Trophoblast cell (in vitro differentiated cells and primary cell): ENCODE data around the gene LRGUK.

Source experiments
- DNase-seq, 2 donors: peaks; one replicate each; pipeline ENCODE4 v3.0.0-alpha.2; 2016
- H2AFZ ChIP-seq: 2 replicates; pipeline ENCODE4 v1.6.1; 2013; ENCODE audit warnings: low read length, moderate library complexity, mild to moderate bottlenecking; ENCODE audit not compliant: insufficient read depth, poor library complexity
- H2AK5ac ChIP-seq: 2 replicates; pipeline ENCODE4 v1.6.1; 2013; ENCODE audit warnings: mild to moderate bottlenecking, low read length
- H2BK120ac ChIP-seq: 2 replicates; pipeline ENCODE4 v1.6.1; 2013; ENCODE audit warnings: low read length, mild to moderate bottlenecking, moderate library complexity; ENCODE audit not compliant: insufficient read depth, poor library complexity
- H2BK12ac ChIP-seq: 2 replicates; pipeline ENCODE4 v1.6.1; 2013; ENCODE audit warnings: mild to moderate bottlenecking, low read length, moderate library complexity
- H2BK5ac ChIP-seq: 2 replicates; pipeline ENCODE4 v1.6.1; 2013; ENCODE audit warnings: low read length, low read depth, moderate library complexity, mild to moderate bottlenecking; ENCODE audit not compliant: poor library complexity
- H3K14ac ChIP-seq: 2 replicates; pipeline ENCODE4 v1.6.1; 2013; ENCODE audit warnings: mild to moderate bottlenecking, low read length
- H3K18ac ChIP-seq: 2 replicates; pipeline ENCODE4 v1.6.1; 2013; ENCODE audit warnings: mild to moderate bottlenecking, low read length
- H3K23ac ChIP-seq: 2 replicates; pipeline ENCODE4 v1.6.1; 2013; ENCODE audit warnings: low read length
- H3K27ac ChIP-seq: 2 replicates; pipeline ENCODE4 v1.5.1; 2013; ENCODE audit warnings: low read depth, mild to moderate bottlenecking, inconsistent platforms, low read length, moderate library complexity
- H3K27me3 ChIP-seq: 2 replicates; pipeline ENCODE4 v1.6.1; 2013; ENCODE audit warnings: inconsistent platforms, mild to moderate bottlenecking, low read length, moderate library complexity; ENCODE audit not compliant: insufficient read depth
- H3K36me3 ChIP-seq, 2 experiments: 1 replicate in 1 of 2; 2 replicates in 1 of 2; pipeline ENCODE4 v1.6.1; 2013; ENCODE audit warnings: low read length in 2 of 2, mild to moderate bottlenecking in 2 of 2, moderate library complexity in 1 of 2; ENCODE audit not compliant: insufficient read depth in 2 of 2, control insufficient read depth in 1 of 2
- H3K4ac ChIP-seq: 2 replicates; pipeline ENCODE4 v1.6.1; 2013; ENCODE audit warnings: low read depth, mild to moderate bottlenecking, low read length, moderate library complexity
- H3K4me1 ChIP-seq, 2 experiments: 1 replicate in 1 of 2; 2 replicates in 1 of 2; pipeline ENCODE4 v1.6.1; 2013; ENCODE audit warnings: low read length in 2 of 2, mild to moderate bottlenecking in 2 of 2, moderate library complexity in 1 of 2; ENCODE audit not compliant: insufficient read depth in 2 of 2, control insufficient read depth in 1 of 2
- H3K4me2 ChIP-seq: 2 replicates; pipeline ENCODE4 v1.6.1; 2013; ENCODE audit warnings: inconsistent platforms, mild to moderate bottlenecking, low read length, moderate library complexity
- H3K4me3 ChIP-seq: 2 replicates; pipeline ENCODE4 v1.5.1; 2013; ENCODE audit warnings: mild to moderate bottlenecking, low read depth, low read length, inconsistent platforms
- H3K79me1 ChIP-seq: one replicate; pipeline ENCODE4 v1.6.1; 2013; ENCODE audit warnings: low read length
- H3K79me2 ChIP-seq: 2 replicates; pipeline ENCODE4 v1.6.1; 2013; ENCODE audit warnings: low read length, mild to moderate bottlenecking; ENCODE audit not compliant: control insufficient read depth, insufficient read depth, poor library complexity
- H3K9ac ChIP-seq: 2 replicates; pipeline ENCODE4 v1.6.1; 2013; ENCODE audit warnings: mild to moderate bottlenecking, low read length
- H3K9me3 ChIP-seq: 2 replicates; pipeline ENCODE4 v1.6.1; 2013; ENCODE audit warnings: low read depth, mild to moderate bottlenecking, control low read depth, inconsistent platforms, low read length; ENCODE audit not compliant: insufficient read depth
- H4K12ac ChIP-seq: 2 replicates; pipeline ENCODE4 v1.6.1; 2013; ENCODE audit warnings: low read depth, mild to moderate bottlenecking, low read length, moderate library complexity
- H4K8ac ChIP-seq: 2 replicates; pipeline ENCODE4 v1.6.1; 2013; ENCODE audit warnings: low read depth, mild to moderate bottlenecking, low read length, moderate library complexity
- H4K91ac ChIP-seq: one replicate; pipeline ENCODE4 v1.6.1; 2013; ENCODE audit warnings: low read depth, mild to moderate bottlenecking, low read length, moderate library complexity
- WGBS: extraction: QIAGEN DNeasy Blood & Tissue Kit; methylation state at CpG from one replicate; pipeline ENCODE4 v1.1.7; 2013; ENCODE audit warnings: missing lambda C conversion rate; ENCODE audit not compliant: insufficient read length, insufficient coverage; ENCODE audit errors: extremely low coverage; 5-methylcytosine and 5-hydroxymethylcytosine counted together

The LRGUK gene

DNA sequence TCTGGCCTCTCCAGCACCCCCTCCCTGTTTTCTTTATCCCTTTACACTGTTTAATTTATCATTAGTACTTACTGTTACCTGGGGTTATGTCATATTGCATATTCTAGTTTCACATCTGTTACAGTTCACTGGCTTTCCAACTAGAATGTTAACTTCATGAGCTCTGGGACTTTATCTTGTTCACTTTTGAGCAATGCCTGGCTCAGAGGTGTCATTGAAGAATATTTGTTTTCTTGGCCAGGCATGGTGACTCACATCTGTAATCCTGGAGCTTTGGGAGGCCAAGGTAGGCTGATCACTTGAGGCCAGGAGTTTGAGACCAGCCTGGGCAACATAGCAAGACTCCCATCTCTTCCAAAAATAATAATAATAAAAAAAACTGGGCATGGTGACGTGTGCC lies 40.7 kb downstream of the LRGUK start:
- H3K18ac ChIP-seq, result no peak overlapping the region
- no peak overlapping the region for H3K23ac ChIP-seq
- no peaks in the 10 kb centered on the region for H3K4me1 ChIP-seq
- no peaks in the 10 kb centered on the region for H3K27me3 ChIP-seq
- DNase-seq, result no peak
- H2BK120ac ChIP-seq, result no peak overlapping the region
- no peak overlapping the region for H3K27ac ChIP-seq
- H3K4me2 ChIP-seq, result no peak overlapping the region
- no peak overlapping the region for H3K9ac ChIP-seq
- no peaks in the 10 kb centered on the region for H3K79me2 ChIP-seq
- WGBS, result no CpG with 5 or more reads among the region's 1 CpG
- H3K4ac ChIP-seq, result no peak overlapping the region
- H3K79me1 ChIP-seq, result no peaks in the 10 kb centered on the region
- no peak overlapping the region for H2BK5ac ChIP-seq
- no peak overlapping the region for H3K14ac ChIP-seq
- H3K36me3 ChIP-seq, result no peaks in the 10 kb centered on the region
- peaks cover 3% of the 10 kb centered on the region for H3K9me3 ChIP-seq
- H4K8ac ChIP-seq, result no peak overlapping the region
- H4K91ac ChIP-seq, result no peak overlapping the region
- H4K12ac ChIP-seq, result no peak overlapping the region
- no peak overlapping the region for H2BK12ac ChIP-seq
- H2AK5ac ChIP-seq, result no peak overlapping the region
- no peak overlapping the region for H2AFZ ChIP-seq
- H3K4me3 ChIP-seq, result no peak overlapping the region

DNA sequence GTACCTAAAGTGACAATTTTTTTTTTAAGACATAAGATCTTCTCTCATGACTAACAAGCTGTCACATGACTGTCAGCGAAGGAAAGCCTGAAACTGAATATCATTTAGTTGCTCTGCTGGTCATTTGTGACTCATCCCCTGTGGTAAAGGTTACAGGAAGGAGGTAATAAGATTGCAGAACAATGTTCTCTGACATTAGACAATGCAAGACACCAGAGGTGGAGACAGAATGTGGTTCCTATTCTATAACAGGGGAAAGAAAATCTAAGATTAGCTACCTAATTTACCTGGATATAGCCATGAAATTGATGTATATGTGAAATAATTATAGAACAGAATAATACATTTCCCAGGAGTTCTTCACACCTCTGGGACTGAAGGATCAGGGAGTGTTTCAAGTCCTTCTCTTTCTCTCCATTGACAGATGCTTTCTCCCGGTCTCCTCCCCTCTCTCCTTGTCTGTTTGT lies 47.7 kb downstream of the LRGUK start:
- H3K4me2 ChIP-seq, result no peak overlapping the region
- H3K4ac ChIP-seq, result no peak overlapping the region
- no CpG with 5 or more reads among the region's 2 CpGs for WGBS
- peak; percentile 84 to 87 for DNase-seq
- H3K23ac ChIP-seq, result no peak overlapping the region
- H4K91ac ChIP-seq, result no peak overlapping the region
- no peak overlapping the region for H2AK5ac ChIP-seq
- H3K9me3 ChIP-seq, result no peaks in the 10 kb centered on the region
- H2BK5ac ChIP-seq, result no peak overlapping the region
- no peaks in the 10 kb centered on the region for H3K36me3 ChIP-seq
- H3K27ac ChIP-seq, result no peak overlapping the region
- H3K18ac ChIP-seq, result no peak overlapping the region
- H3K9ac ChIP-seq, result no peak overlapping the region
- no peaks in the 10 kb centered on the region for H3K79me2 ChIP-seq
- H3K14ac ChIP-seq, result no peak overlapping the region
- H3K4me1 ChIP-seq, result peaks cover 0 to 2% of the 10 kb centered on the region in 2 experiments
- no peaks in the 10 kb centered on the region for H3K79me1 ChIP-seq
- no peak overlapping the region for H2BK120ac ChIP-seq
- no peak overlapping the region for H4K8ac ChIP-seq
- H3K4me3 ChIP-seq, result no peak overlapping the region
- no peak overlapping the region for H4K12ac ChIP-seq
- H3K27me3 ChIP-seq, result no peaks in the 10 kb centered on the region
- H2AFZ ChIP-seq, result no peak overlapping the region
- H2BK12ac ChIP-seq, result no peak overlapping the region

DNA sequence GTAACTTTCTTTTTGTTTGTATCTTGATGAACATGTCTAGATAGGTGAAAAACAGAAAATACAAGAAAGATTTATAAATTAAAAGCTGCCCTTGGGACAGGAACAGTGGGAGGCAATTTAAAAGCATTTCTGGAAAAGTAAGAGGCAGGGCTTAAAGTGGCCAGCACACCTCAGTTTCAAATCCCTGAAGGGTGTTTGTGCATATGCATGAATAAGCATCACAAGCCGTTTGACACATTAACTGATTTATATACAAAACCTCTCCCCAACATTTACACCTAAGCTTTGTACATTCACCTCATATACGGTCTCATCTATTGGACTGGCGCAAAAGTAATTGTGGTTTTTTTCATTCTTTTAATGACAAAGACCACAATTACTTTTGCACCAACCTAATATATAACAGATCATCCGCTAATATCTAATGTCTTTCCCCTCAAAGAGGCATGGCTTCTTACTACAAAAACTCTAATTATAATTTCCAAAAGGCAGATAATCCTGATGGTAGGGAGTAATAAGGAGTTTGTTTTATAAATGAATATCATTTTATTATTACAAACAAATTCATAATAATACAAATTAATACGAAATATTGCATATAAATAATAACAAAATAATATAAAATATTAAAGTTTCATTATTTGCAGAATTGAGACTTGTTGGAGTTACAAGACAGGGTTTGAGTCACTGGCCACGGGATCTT lies 48.3 kb downstream of the LRGUK start:
- no peaks in the 10 kb centered on the region for H3K9me3 ChIP-seq
- no peak overlapping the region for H3K4ac ChIP-seq
- DNase-seq, result no peak
- peaks cover 0 to 2% of the 10 kb centered on the region in 2 experiments for H3K4me1 ChIP-seq
- no peak overlapping the region for H3K14ac ChIP-seq
- no peak overlapping the region for H3K27ac ChIP-seq
- no peak overlapping the region for H4K91ac ChIP-seq
- H3K18ac ChIP-seq, result no peak overlapping the region
- H4K12ac ChIP-seq, result no peak overlapping the region
- no peak overlapping the region for H2BK12ac ChIP-seq
- no CpG with 5 or more reads among the region's 6 CpGs for WGBS
- no peak overlapping the region for H3K4me3 ChIP-seq
- H3K23ac ChIP-seq, result no peak overlapping the region
- no peaks in the 10 kb centered on the region for H3K79me2 ChIP-seq
- H2BK5ac ChIP-seq, result no peak overlapping the region
- H2BK120ac ChIP-seq, result no peak overlapping the region
- H3K4me2 ChIP-seq, result no peak overlapping the region
- H2AFZ ChIP-seq, result no peak overlapping the region
- H3K79me1 ChIP-seq, result no peaks in the 10 kb centered on the region
- no peaks in the 10 kb centered on the region for H3K27me3 ChIP-seq
- no peaks in the 10 kb centered on the region for H3K36me3 ChIP-seq
- H2AK5ac ChIP-seq, result no peak overlapping the region
- H4K8ac ChIP-seq, result no peak overlapping the region
- H3K9ac ChIP-seq, result no peak overlapping the region

DNA sequence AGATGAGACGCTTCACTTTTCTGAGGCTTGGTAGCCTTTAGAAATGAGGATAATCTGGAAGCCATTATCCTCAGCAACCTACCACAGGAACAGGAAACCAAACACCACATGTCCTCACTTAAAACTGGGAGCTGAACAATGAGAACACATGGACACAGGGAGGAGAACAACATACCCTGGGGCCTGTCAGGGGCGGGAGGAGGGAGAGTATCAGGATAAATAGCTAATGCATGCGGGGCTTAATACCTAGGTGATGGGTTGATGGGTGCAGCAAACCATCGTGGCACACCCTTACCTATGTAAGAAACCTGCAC lies 48.9 kb downstream of the LRGUK start:
- Histone ChIP-seq H2AFZ (no peak overlapping the region), H2BK12ac (no peak overlapping the region), H3K36me3 (no peaks in the 10 kb centered on the region), H2BK5ac (no peak overlapping the region), H2AK5ac (no peak overlapping the region), H2BK120ac (no peak overlapping the region), H3K14ac (no peak overlapping the region), H4K91ac (no peak overlapping the region), H3K4me3 (no peak overlapping the region), H3K18ac (no peak overlapping the region), H3K4ac (no peak overlapping the region), H3K23ac (no peak overlapping the region), H3K79me1 (no peaks in the 10 kb centered on the region), H3K27ac (no peak overlapping the region), H3K9ac (no peak overlapping the region), H3K4me2 (no peak overlapping the region), H4K8ac (no peak overlapping the region), H3K27me3 (no peaks in the 10 kb centered on the region), H3K9me3 (no peaks in the 10 kb centered on the region), H3K4me1 (peaks cover 0 to 2% of the 10 kb centered on the region in 2 experiments), H4K12ac (no peak overlapping the region), H3K79me2 (no peaks in the 10 kb centered on the region)
- DNase-seq, result peak in 1 of 2 donors; percentile 7
- no CpG with 5 or more reads among the region's 4 CpGs for WGBS
